HCT116 (cell line): Measurements from ENCODE around the gene KMT5C. TPM values are rescaled to one million over a fixed set of nuclear protein-coding genes. Genes with fewer than 3 reads are reported as not detected.

ENCODE experiments used
- ATAC-seq: fragments of 200-7000 bp; cut with Tn5 transposase; 2 replicates; pipeline ENCODE4 v1.9.1; 2020; ENCODE audit warnings: mild to moderate bottlenecking, moderate library complexity
- BruUV-seq: library from RNA; stranded (reverse); fragments of 400-500 nt; replicated peaks from 2 replicates; lab custom pipeline; 2021; lab: Mats Ljungman, UMichigan
- CTCF ChIA-PET: fragments of 300-600 bp; sonication (Branson Sonifier 250); formaldehyde crosslinking; loops from one replicate; lab custom pipeline; 2021; ENCODE audit warnings: antibody characterized with exemption; lab: Charles Lee
- POLR2A ChIA-PET: fragments of 300-600, 350-600 bp; sonication (Branson Sonifier 250); formaldehyde crosslinking; loops from one replicate; lab custom pipeline; 2021; ENCODE audit warnings: antibody characterized with exemption; lab: Charles Lee
- RAD21 ChIA-PET, 2 experiments: fragments of 300-600 bp; sonication (Branson Sonifier 250); formaldehyde crosslinking; loops; one replicate each; lab custom pipeline; 2023; ENCODE audit warnings: low total read pairs in 2 of 2; ENCODE audit not compliant: uncharacterized antibody in 2 of 2, unreplicated experiment in 2 of 2, low non-redundant PET in 1 of 2; lab: Charles Lee
- DNase-seq: peaks from one replicate; pipeline ENCODE4 v3.0.0-alpha.2; 2010; ENCODE audit warnings: low read depth, low spot score
- H2AFZ ChIP-seq: fragments of 200-600 bp; shearing (Covaris generic), sonication (generic); 2 replicates; pipeline ENCODE4 v1.6.1; 2017; ENCODE audit warnings: low read depth, mixed run types, mixed read lengths, antibody characterized with exemption, low read length; ENCODE audit not compliant: poor library complexity, severe bottlenecking
- H3K27ac ChIP-seq: 2 replicates; pipeline ENCODE4 v1.5.1; 2012; ENCODE audit warnings: low read depth, low read length
- H3K27me3 ChIP-seq: fragments of 200-600 bp; sonication (generic); 2 replicates; pipeline ENCODE4 v1.6.1; 2016; ENCODE audit warnings: mixed run types, low read length, mixed read lengths; ENCODE audit not compliant: insufficient read depth
- H3K36me3 ChIP-seq, 2 experiments: fragments of 200-500 bp in 1 of 2; fragments of 200-600 bp in 1 of 2; sonication (Bioruptor generic) in 1 of 2; sonication (generic) in 1 of 2; 2 replicates each; pipeline versions ENCODE4 v1.5.1 to v1.6.1; 2014 to 2016; ENCODE audit warnings: low read length in 2 of 2, inconsistent platforms in 1 of 2, mixed read lengths in 1 of 2, mixed run types in 1 of 2; ENCODE audit not compliant: insufficient read depth in 2 of 2, control insufficient read depth in 1 of 2
- H3K4me1 ChIP-seq, 2 experiments: fragments of 200-600 bp in 1 of 2; sonication (generic) in 1 of 2; 2 replicates each; pipeline versions ENCODE4 v1.5.1 to v1.6.1; 2012 to 2017; ENCODE audit warnings: low read length in 2 of 2, inconsistent platforms in 1 of 2, mild to moderate bottlenecking in 1 of 2, mixed read lengths in 1 of 2, mixed run types in 1 of 2, moderate library complexity in 1 of 2; ENCODE audit not compliant: insufficient read depth in 2 of 2, control insufficient read depth in 1 of 2
- H3K4me2 ChIP-seq: fragments of 200-600 bp; sonication (generic); 2 replicates; pipeline ENCODE4 v1.6.1; 2017; ENCODE audit warnings: mixed run types, low read length, mixed read lengths
- H3K4me3 ChIP-seq, 2 experiments: fragments of 200-600 bp in 1 of 2; sonication (generic) in 1 of 2; replicated peaks in 1 of 2; 2 replicates each; pipeline ENCODE4 v1.5.1; 2011 to 2016; ENCODE audit warnings: low read length in 2 of 2, control low read depth in 1 of 2, low read depth in 1 of 2, mild to moderate bottlenecking in 1 of 2, mixed read lengths in 1 of 2, mixed run types in 1 of 2
- H3K79me2 ChIP-seq: fragments of 200-600 bp; sonication (generic); 2 replicates; pipeline ENCODE4 v1.6.1; 2017; ENCODE audit warnings: mild to moderate bottlenecking, mixed run types, low read length, moderate library complexity, mixed read lengths; ENCODE audit not compliant: insufficient read depth
- H3K9ac ChIP-seq: fragments of 200-600 bp; sonication (generic); 2 replicates; pipeline ENCODE4 v1.6.1; 2016; ENCODE audit warnings: low read length, mixed read lengths
- H3K9me2 ChIP-seq: fragments of 200-600 bp; sonication (generic), shearing (Covaris generic); 2 replicates; pipeline ENCODE4 v1.6.1; 2017; ENCODE audit warnings: mixed run types, mild to moderate bottlenecking, moderate library complexity; ENCODE audit not compliant: insufficient read depth
- H3K9me3 ChIP-seq, 2 experiments: fragments of 200-500 bp in 1 of 2; fragments of 200-600 bp in 1 of 2; sonication (Bioruptor generic) in 1 of 2; sonication (generic) in 1 of 2; 2 replicates each; pipeline ENCODE4 v1.6.1; 2014 to 2017; ENCODE audit warnings: low read length in 2 of 2, mixed read lengths in 2 of 2, inconsistent platforms in 1 of 2, low read depth in 1 of 2, mild to moderate bottlenecking in 1 of 2, mixed run types in 1 of 2, moderate library complexity in 1 of 2; ENCODE audit not compliant: control insufficient read depth in 1 of 2, insufficient read depth in 1 of 2
- H4K20me1 ChIP-seq: fragments of 200-600 bp; sonication (generic), shearing (Covaris generic); 2 replicates; pipeline ENCODE4 v1.6.1; 2017; ENCODE audit warnings: mixed run types, mild to moderate bottlenecking, moderate library complexity; ENCODE audit not compliant: insufficient read depth
- CEBPB ChIP-seq: IDR thresholded peaks from 2 replicates; pipeline ENCODE4 v1.6.1; 2012; ENCODE audit warnings: low read depth
- EGR1 ChIP-seq: IDR thresholded peaks from 2 replicates; pipeline ENCODE4 v1.6.1; 2012; ENCODE audit warnings: low read depth
- ELF1 ChIP-seq: IDR thresholded peaks from 2 replicates; pipeline ENCODE4 v1.6.1; 2012; ENCODE audit warnings: low read depth, borderline replicate concordance
- EZH2 ChIP-seq: fragments of 200-600 bp; sonication (generic); IDR thresholded peaks from 2 replicates; pipeline ENCODE4 v1.6.1; 2017; ENCODE audit warnings: antibody characterized with exemption, mixed run types
- EZH2phosphoT487 ChIP-seq: fragments of 200-600 bp; IDR thresholded peaks from 2 replicates; pipeline ENCODE4 v1.6.1; 2018; ENCODE audit warnings: antibody characterized with exemption, borderline replicate concordance
- FOSL1 ChIP-seq: IDR thresholded peaks from 2 replicates; pipeline ENCODE4 v1.6.1; 2012; ENCODE audit warnings: low read depth
- JUND ChIP-seq: IDR thresholded peaks from 2 replicates; pipeline ENCODE4 v1.6.1; 2012
- POLR2A ChIP-seq: IDR thresholded peaks from 2 replicates; pipeline ENCODE4 v1.7.0; 2011; ENCODE audit warnings: borderline replicate concordance; ENCODE audit not compliant: insufficient read depth, insufficient read length; ENCODE audit errors: extremely low read depth
- SIN3A ChIP-seq: IDR thresholded peaks from 2 replicates; pipeline ENCODE4 v1.6.1; 2012; ENCODE audit warnings: low read depth
- SP1 ChIP-seq: IDR thresholded peaks from 2 replicates; pipeline ENCODE4 v1.6.1; 2012; ENCODE audit warnings: low read depth
- SRF ChIP-seq: IDR thresholded peaks from 2 replicates; pipeline ENCODE4 v1.6.1; 2012; ENCODE audit warnings: low read depth
- TCF7L2 ChIP-seq: IDR thresholded peaks from 2 replicates; pipeline ENCODE4 v1.7.0; 2011; ENCODE audit warnings: borderline replicate concordance, inconsistent platforms; ENCODE audit not compliant: insufficient read depth, insufficient read length; ENCODE audit errors: extremely low read depth
- YY1 ChIP-seq: IDR thresholded peaks from 2 replicates; pipeline ENCODE4 v1.6.1; 2011; ENCODE audit warnings: low read length, low read depth, moderate library complexity, mild to moderate bottlenecking; ENCODE audit not compliant: insufficient replicate concordance; ENCODE audit errors: extremely low read depth
- ZFX ChIP-seq: fragments of 450-650 bp; IDR thresholded peaks from 2 replicates; pipeline ENCODE4 v1.6.1; 2017
- ZNF274 ChIP-seq: fragments of 200-500 bp; sonication (Bioruptor generic); IDR thresholded peaks from 2 replicates; pipeline ENCODE4 v1.6.1; 2014; ENCODE audit warnings: mild to moderate bottlenecking, low read depth, low read length, inconsistent platforms
- intact Hi-C: fragments of 100-400 bp; cut with micrococcal nuclease; formaldehyde crosslinking; loops from 2 replicates; pipeline ENCODE4 v1.10.0; 2022
- total RNA-seq: library from RNA; stranded (reverse); gene quantifications from one replicate; pipeline ENCODE4 v1.2.1, GENCODE V29; 2021; ENCODE audit not compliant: unreplicated experiment
- TF ChIP-seq, protein P1 (sequence below): IDR thresholded peaks from 2 replicates; pipeline ENCODE4 v1.6.1; 2012; ENCODE audit warnings: low read depth
- TF ChIP-seq, protein P2 (sequence below): IDR thresholded peaks from 2 replicates; pipeline ENCODE4 v1.6.1; 2012
- TF ChIP-seq, protein P3 (sequence below), 3 experiments: fragments of 200-600 bp in 1 of 3; sonication (generic) in 1 of 3; IDR thresholded peaks in 2 of 3; conservative IDR thresholded peaks in 1 of 3; 2 replicates each; pipeline ENCODE4 v1.5.1; 2012 to 2017; ENCODE audit warnings: low read depth in 2 of 3, low read length in 2 of 3, antibody characterized with exemption in 1 of 3, borderline replicate concordance in 1 of 3, control low read depth in 1 of 3, mild to moderate bottlenecking in 1 of 3, mixed read lengths in 1 of 3, mixed run types in 1 of 3, moderate library complexity in 1 of 3; ENCODE audit not compliant: insufficient read depth in 1 of 3
- TF ChIP-seq, protein P4 (sequence below): IDR thresholded peaks from 2 replicates; pipeline ENCODE4 v1.6.1; 2011; ENCODE audit warnings: mild to moderate bottlenecking, low read length, moderate library complexity; ENCODE audit not compliant: insufficient replicate concordance; ENCODE audit errors: extremely low read depth

The KMT5C gene
- total RNA-seq, 1 experiment from 2014 or later = 27.5 TPM

DNA sequence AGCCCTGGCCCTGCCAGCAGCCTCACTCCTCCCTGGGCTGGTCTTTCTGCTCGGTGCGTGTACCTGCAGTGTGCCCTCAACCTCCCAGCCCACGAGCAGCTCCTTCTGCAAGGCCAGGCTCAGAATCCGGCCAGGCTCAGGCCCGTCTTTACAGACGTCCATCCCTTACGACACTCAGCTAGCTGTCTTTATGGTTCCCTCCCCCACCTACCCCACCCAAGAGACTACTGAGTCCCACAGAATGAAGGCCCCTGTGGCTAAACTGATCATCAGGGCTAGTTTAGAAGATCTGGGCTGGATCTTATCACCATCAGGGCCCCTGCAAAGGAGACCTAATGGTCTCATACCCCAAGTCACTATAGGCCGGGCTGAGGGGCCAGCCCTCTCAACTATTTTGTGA is 25.3 kb upstream of the KMT5C start (continued):
- no peak for TF ChIP-seq TCF7L2
- TF ChIP-seq POLR2A = no peak
- TF ChIP-seq YY1 = no peak

DNA sequence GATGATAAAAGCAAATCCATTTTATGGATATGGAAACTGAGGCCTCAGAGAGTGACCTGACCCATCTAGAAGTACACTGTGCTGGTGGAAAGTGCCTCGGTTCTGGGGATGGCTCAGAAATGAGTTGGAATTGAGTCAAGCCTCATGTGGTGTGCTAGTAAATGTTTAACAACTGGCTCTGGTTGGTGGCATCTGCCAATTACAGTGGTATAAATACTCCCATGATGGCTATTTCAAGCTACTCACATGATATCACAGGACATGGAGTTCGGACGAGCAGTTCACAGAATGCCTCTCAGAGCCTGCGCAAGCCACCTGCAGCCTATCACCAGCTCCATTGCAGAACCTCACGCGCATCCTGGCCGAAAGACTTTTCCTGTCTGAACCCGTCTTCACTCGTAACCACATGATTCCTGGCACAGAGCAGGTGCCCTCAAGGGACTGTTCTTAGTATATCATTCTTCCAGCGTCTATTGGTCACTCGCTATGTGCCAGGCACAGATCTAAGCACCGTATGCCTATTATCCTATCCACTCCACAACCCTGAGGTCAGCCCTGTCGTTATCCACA is 23.6 kb upstream of the KMT5C start:
- ATAC-seq = no peak
- Histone ChIP-seq H3K79me2 (no peaks in the 10 kb centered on the region), H3K4me1 (no peaks in the 10 kb centered on the region), H3K36me3 (no peaks in the 10 kb centered on the region), H3K27me3 (no peaks in the 10 kb centered on the region), H3K9me2 (no peaks in the 10 kb centered on the region), H2AFZ (no peak overlapping the region), H4K20me1 (no peaks in the 10 kb centered on the region), H3K4me3 (no peak overlapping the region), H3K4me2 (no peak overlapping the region), H3K27ac (no peak overlapping the region)
- CTCF ChIA-PET = no interaction called here
- no peak for DNase-seq
- TF ChIP-seq SP1 = no peak
- TF ChIP-seq CEBPB = no peak
- TF ChIP-seq ELF1 = no peak
- no peak for TF ChIP-seq EGR1
- TF ChIP-seq TCF7L2 = no peak
- TF ChIP-seq JUND = no peak
- no peak for TF ChIP-seq SIN3A
- TF ChIP-seq, protein P1, sequence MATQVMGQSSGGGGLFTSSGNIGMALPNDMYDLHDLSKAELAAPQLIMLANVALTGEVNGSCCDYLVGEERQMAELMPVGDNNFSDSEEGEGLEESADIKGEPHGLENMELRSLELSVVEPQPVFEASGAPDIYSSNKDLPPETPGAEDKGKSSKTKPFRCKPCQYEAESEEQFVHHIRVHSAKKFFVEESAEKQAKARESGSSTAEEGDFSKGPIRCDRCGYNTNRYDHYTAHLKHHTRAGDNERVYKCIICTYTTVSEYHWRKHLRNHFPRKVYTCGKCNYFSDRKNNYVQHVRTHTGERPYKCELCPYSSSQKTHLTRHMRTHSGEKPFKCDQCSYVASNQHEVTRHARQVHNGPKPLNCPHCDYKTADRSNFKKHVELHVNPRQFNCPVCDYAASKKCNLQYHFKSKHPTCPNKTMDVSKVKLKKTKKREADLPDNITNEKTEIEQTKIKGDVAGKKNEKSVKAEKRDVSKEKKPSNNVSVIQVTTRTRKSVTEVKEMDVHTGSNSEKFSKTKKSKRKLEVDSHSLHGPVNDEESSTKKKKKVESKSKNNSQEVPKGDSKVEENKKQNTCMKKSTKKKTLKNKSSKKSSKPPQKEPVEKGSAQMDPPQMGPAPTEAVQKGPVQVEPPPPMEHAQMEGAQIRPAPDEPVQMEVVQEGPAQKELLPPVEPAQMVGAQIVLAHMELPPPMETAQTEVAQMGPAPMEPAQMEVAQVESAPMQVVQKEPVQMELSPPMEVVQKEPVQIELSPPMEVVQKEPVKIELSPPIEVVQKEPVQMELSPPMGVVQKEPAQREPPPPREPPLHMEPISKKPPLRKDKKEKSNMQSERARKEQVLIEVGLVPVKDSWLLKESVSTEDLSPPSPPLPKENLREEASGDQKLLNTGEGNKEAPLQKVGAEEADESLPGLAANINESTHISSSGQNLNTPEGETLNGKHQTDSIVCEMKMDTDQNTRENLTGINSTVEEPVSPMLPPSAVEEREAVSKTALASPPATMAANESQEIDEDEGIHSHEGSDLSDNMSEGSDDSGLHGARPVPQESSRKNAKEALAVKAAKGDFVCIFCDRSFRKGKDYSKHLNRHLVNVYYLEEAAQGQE = no peak
- no peak for TF ChIP-seq SRF
- TF ChIP-seq EZH2 = no peak
- TF ChIP-seq, protein P2, sequence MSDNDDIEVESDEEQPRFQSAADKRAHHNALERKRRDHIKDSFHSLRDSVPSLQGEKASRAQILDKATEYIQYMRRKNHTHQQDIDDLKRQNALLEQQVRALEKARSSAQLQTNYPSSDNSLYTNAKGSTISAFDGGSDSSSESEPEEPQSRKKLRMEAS = no peak
- TF ChIP-seq ZFX = no peak
- TF ChIP-seq, protein P3, sequence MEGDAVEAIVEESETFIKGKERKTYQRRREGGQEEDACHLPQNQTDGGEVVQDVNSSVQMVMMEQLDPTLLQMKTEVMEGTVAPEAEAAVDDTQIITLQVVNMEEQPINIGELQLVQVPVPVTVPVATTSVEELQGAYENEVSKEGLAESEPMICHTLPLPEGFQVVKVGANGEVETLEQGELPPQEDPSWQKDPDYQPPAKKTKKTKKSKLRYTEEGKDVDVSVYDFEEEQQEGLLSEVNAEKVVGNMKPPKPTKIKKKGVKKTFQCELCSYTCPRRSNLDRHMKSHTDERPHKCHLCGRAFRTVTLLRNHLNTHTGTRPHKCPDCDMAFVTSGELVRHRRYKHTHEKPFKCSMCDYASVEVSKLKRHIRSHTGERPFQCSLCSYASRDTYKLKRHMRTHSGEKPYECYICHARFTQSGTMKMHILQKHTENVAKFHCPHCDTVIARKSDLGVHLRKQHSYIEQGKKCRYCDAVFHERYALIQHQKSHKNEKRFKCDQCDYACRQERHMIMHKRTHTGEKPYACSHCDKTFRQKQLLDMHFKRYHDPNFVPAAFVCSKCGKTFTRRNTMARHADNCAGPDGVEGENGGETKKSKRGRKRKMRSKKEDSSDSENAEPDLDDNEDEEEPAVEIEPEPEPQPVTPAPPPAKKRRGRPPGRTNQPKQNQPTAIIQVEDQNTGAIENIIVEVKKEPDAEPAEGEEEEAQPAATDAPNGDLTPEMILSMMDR (IDR thresholded peaks at IDR 0.05 in 2 of 3, conservative IDR thresholded peaks at IDR 0.05 in 1 of 3; ENCODE audit: borderline replicate concordance in 1 of 3, insufficient read depth in 1 of 3, low read depth in 2 of 3, low read length in 2 of 3) = no peak
- TF ChIP-seq, protein P4, sequence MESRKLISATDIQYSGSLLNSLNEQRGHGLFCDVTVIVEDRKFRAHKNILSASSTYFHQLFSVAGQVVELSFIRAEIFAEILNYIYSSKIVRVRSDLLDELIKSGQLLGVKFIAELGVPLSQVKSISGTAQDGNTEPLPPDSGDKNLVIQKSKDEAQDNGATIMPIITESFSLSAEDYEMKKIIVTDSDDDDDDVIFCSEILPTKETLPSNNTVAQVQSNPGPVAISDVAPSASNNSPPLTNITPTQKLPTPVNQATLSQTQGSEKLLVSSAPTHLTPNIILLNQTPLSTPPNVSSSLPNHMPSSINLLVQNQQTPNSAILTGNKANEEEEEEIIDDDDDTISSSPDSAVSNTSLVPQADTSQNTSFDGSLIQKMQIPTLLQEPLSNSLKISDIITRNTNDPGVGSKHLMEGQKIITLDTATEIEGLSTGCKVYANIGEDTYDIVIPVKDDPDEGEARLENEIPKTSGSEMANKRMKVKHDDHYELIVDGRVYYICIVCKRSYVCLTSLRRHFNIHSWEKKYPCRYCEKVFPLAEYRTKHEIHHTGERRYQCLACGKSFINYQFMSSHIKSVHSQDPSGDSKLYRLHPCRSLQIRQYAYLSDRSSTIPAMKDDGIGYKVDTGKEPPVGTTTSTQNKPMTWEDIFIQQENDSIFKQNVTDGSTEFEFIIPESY = no peak
- no peak for TF ChIP-seq EZH2phosphoT487
- no peak for TF ChIP-seq ZNF274
- no peak for TF ChIP-seq YY1
- TF ChIP-seq FOSL1 = no peak
- TF ChIP-seq, all 23 proteins: peak for 0
- Histone ChIP-seq H3K9me3 (no peaks in the 10 kb centered on the region), H3K9ac (no peak overlapping the region)
- POLR2A ChIA-PET = no interaction called here
- no TSS peak for BruUV-seq
- RAD21 ChIA-PET = no interaction called here
- intact Hi-C loops = no loop called here
